Renal pelvis (tissue), 12 donors: ENCODE data around the gene HDHD5. TPM values are rescaled to one million over a fixed set of nuclear protein-coding genes. Genes with fewer than 3 reads are reported as not detected.

Source experiments
- DNase-seq: peaks from one replicate; pipeline ENCODE4 v3.0.0-alpha.2; 2013
- long read RNA-seq, 16 experiments: transcript quantifications; one replicate each; lab custom pipeline, GENCODE V29; 2026
- polyA plus RNA-seq, 3 donors: library from polyadenylated mRNA; unstranded; fragments of 120-200 nt; gene quantifications; one replicate each; pipeline ENCODE4 v1.2.1, GENCODE V29; 2013; ENCODE audit not compliant: insufficient read length in 3 of 3

The HDHD5 gene
- 10 to 100 TPM; 38.7 to 46.6 (median 44.7) TPM for polyA plus RNA-seq
- long read RNA-seq, donor 1, transcript HDHD5-202 (8 exons, 1,799 nt) = major isoform, 9 of 16 reads
- long read RNA-seq, donor 1, partial matches to known transcripts = 5 of 16 reads
- long read RNA-seq, donor 1, other reads (novel, unspliced or antisense) = 0 of 16 reads
- long read RNA-seq, donor 2, transcript HDHD5-202 (8 exons, 1,799 nt) = major isoform, 17 of 18 reads
- long read RNA-seq, donor 2, partial matches to known transcripts = 0 of 18 reads
- long read RNA-seq, donor 2, other reads (novel, unspliced or antisense) = 0 of 18 reads
- long read RNA-seq, donor 3, transcript HDHD5-202 (8 exons, 1,799 nt) = major isoform, 14 of 18 reads
- long read RNA-seq, donor 3, partial matches to known transcripts = 0 of 18 reads
- long read RNA-seq, donor 3, other reads (novel, unspliced or antisense) = 0 of 18 reads
- long read RNA-seq, donor 4, transcript HDHD5-202 (8 exons, 1,799 nt) = major isoform, 12 of 22 reads
- long read RNA-seq, donor 4, partial matches to known transcripts = 0 of 22 reads
- long read RNA-seq, donor 4, other reads (novel, unspliced or antisense) = 6 of 22 reads
- long read RNA-seq, donor 5, transcript HDHD5-202 (8 exons, 1,799 nt) = major isoform, 5 of 7 reads
- long read RNA-seq, donor 5, partial matches to known transcripts = 0 of 7 reads
- long read RNA-seq, donor 5, other reads (novel, unspliced or antisense) = 0 of 7 reads
- long read RNA-seq, donor 6, transcript HDHD5-202 (8 exons, 1,799 nt) = major isoform, 13 of 26 reads
- long read RNA-seq, donor 6, partial matches to known transcripts = 10 of 26 reads
- long read RNA-seq, donor 6, other reads (novel, unspliced or antisense) = 0 of 26 reads
- long read RNA-seq, donor 7, transcript HDHD5-202 (8 exons, 1,799 nt) = major isoform, 16 of 23 reads
- long read RNA-seq, donor 7, partial matches to known transcripts = 5 of 23 reads
- long read RNA-seq, donor 7, other reads (novel, unspliced or antisense) = 0 of 23 reads
- long read RNA-seq, donor 8, transcript HDHD5-202 (8 exons, 1,799 nt) = major isoform, 6 of 6 reads
- long read RNA-seq, donor 8, partial matches to known transcripts = 0 of 6 reads
- long read RNA-seq, donor 8, other reads (novel, unspliced or antisense) = 0 of 6 reads
- long read RNA-seq, donor 9, transcript HDHD5-202 (8 exons, 1,799 nt) = major isoform, 18 of 19 reads
- long read RNA-seq, donor 9, partial matches to known transcripts = 0 of 19 reads
- long read RNA-seq, donor 9, other reads (novel, unspliced or antisense) = 0 of 19 reads
- long read RNA-seq, donor 10, transcript HDHD5-202 (8 exons, 1,799 nt) = major isoform, 9 of 11 reads
- long read RNA-seq, donor 10, partial matches to known transcripts = 0 of 11 reads
- long read RNA-seq, donor 10, other reads (novel, unspliced or antisense) = 0 of 11 reads
- long read RNA-seq, donor 11, transcript HDHD5-202 (8 exons, 1,799 nt) = major isoform, 6 of 12 reads
- long read RNA-seq, donor 11, partial matches to known transcripts = 5 of 12 reads
- long read RNA-seq, donor 11, other reads (novel, unspliced or antisense) = 0 of 12 reads
- long read RNA-seq, donor 12, transcript HDHD5-202 (8 exons, 1,799 nt) = major isoform, 14 of 14 reads
- long read RNA-seq, donor 12, partial matches to known transcripts = 0 of 14 reads
- long read RNA-seq, donor 12, other reads (novel, unspliced or antisense) = 0 of 14 reads
- long read RNA-seq, donor 13, partial matches to known transcripts = 0 of 2 reads
- long read RNA-seq, donor 13, other reads (novel, unspliced or antisense) = 0 of 2 reads
- long read RNA-seq, donor 14, transcript HDHD5-202 (8 exons, 1,799 nt) = major isoform, 9 of 26 reads
- long read RNA-seq, donor 14, partial matches to known transcripts = 8 of 26 reads
- long read RNA-seq, donor 14, other reads (novel, unspliced or antisense) = 7 of 26 reads
- long read RNA-seq, donor 15, transcript HDHD5-202 (8 exons, 1,799 nt) = major isoform, 23 of 24 reads
- long read RNA-seq, donor 15, partial matches to known transcripts = 0 of 24 reads
- long read RNA-seq, donor 15, other reads (novel, unspliced or antisense) = 0 of 24 reads
- long read RNA-seq, donor 16, transcript HDHD5-202 (8 exons, 1,799 nt) = major isoform, 13 of 14 reads
- long read RNA-seq, donor 16, partial matches to known transcripts = 0 of 14 reads
- long read RNA-seq, donor 16, other reads (novel, unspliced or antisense) = 0 of 14 reads

DNA sequence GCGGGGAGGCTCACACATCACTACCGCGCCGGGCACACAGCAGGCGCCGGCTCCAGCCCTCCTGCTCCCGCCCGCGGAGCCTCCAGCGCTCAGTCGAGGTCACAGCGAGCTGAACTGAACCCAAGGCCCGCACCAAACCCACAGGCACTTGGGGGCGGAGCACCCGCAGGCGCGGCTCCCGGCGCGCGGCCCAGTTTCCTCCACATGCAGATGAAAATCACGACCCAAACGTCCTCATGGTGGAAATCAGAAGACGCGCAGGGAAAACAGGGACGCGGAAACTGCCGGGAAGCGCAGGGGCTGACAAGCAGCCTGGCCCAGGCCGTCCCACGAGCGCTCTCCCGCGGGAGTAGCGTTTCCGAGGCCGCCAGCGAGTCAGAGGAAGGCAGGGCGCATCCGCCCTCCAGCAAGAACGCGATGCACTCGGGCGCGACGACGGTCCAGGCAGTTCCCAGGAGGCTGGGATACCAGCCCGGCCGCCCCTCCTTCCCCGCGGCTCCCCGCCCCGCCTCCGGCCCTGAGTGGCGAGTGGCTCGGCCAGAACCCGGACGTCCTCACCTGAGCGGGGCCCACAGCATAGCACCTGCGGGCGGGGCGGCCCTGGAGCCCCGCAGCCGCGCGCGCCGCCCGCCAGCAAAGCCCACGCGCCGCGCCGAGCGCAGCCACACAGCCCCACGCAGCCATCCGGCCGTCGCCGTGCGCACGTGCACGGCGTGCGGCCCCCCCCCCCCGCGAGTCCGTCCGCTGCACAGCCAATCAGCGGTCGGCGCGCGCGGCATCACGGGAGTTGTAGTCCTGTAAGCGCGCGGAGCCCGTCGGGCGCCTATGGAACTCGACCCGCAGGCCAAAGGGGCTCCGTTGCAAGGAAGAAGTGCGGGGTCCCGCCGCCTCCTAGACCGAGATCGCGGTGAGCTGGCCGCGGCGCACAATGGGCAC, at the start of gene HDHD5:
TSS of gene HDHD5 (minus strand) at position 710 of the 936 bp plus-strand sequence. CDS start at position 684, 26 bp downstream.
- peak; percentile 83 for DNase-seq

DNA sequence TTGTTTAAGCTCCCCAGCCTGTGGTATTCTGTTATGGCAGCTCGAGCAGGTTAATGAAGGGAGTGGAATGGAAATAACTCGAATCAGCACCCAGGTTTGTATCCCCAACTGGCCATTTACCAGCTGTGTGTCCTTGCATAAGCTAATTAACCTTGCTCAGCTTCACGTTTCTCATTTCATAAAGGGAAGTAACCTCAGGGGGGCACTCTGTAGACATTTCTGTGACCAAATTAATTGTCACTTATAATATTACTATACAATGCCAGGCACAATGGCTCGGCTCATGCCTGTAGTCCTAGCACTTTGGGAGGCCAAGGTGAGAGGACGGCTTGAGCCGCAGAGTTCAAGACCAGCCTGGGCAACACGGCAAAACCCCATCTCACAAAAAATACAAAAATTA, 46.4 kb upstream of the HDHD5 start:
- DNase-seq = no peak

DNA sequence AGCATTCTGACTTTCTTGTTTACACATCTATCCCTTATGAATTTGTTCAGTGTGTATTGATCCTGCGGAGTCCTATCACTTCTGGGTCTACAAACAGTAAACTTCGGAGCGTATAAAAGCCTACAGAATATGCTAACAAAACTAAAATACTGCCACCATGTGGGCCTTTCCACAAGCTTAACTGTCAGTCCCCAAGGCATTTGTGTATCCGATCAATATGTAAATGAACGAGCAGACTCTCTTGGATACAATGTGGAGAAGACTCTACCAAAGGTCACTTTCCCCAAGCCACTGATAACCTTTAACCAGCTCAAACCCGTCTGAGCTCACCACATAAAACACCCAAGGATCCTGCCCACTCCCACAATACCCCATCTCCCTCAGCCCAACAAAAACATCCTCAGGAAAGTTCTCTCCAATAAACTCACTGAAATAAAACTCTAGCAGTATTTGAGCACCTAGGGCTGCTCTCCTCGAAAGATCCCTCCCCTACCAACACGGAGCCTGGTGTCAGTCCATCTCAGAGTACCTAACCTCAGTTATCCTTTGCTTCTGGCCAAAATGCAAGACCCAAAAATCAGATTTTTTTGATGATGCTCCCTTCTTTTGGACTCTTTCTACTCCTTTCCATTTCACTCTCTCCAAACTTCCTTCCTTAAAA, 42.3 kb upstream of the HDHD5 start:
- DNase-seq = no peak

DNA sequence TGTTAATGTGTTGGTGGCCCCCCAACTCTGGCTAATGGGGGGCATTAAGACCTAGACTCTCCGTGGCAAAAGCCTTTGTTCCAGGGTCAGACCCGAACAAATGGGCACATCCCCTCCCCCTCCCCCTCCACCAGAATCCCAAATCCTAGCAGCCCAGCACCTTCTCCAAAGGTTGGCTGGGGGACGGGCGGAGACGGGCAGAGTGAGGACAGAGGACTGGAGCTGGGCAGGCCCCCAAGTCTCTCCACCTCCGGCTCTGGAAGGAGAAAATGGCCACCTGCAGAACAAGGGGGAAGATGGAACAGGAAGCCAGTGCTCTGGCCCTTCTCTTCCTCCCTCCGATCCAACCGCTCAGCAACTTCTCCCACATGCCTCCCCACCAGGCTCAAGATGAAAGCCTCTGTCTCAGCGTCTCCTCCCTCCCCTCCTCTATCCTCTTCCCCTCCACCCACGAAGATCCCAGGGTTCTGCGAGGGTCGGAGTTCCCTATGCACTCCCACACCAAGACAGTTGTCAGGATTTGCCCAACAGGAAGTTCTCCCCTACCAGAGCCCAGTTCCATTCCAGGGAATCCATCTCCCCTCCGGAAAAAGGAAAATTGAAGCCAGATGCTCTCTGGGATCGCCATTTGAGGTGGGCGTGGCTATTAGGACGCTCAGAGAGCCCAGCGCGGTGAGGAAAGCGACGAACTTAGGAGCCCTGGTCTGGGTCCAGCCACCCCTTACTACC, 40.1 kb upstream of the HDHD5 start:
- DNase-seq = peak; percentile 78

DNA sequence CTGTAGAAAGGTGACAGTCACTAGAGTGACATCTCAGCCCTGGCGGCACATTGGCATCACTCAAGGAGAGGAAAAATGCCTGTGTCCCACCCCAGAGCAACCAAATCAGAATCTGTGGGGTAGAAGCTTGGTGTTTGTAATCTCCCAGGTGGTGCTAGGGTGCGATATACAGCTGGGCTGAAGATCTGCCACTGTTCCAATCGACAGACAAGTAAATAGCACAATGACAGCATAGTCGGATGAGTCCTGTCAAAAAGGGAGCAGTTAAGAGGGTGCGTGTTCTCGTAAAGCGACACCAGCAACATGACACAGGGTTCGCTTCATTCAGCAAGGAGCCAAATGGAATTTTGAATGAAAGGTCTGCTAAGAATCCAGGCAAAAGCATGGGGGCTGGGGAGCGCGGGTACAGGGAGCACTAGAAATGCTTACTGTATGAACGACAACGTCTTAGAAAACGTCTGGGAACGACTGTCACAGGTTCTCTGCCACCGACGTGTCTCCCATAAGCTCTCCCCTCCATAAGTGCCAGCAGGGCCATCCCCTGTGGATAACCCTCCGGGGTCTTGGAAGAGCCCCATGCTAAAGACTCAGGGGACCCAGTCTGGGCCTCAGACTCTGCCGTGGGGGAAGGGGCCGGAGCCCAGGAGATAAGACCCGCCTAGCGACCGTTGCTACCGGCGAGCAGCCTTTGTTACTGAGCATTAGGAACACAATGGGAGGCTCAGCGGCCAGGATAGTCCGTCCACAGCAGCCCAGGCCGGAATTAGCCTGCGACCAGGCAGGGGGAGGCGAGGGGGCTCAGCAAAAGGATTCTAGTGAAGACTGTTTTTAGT, 39.3 kb upstream of the HDHD5 start:
- DNase-seq = peak; percentile 58

DNA sequence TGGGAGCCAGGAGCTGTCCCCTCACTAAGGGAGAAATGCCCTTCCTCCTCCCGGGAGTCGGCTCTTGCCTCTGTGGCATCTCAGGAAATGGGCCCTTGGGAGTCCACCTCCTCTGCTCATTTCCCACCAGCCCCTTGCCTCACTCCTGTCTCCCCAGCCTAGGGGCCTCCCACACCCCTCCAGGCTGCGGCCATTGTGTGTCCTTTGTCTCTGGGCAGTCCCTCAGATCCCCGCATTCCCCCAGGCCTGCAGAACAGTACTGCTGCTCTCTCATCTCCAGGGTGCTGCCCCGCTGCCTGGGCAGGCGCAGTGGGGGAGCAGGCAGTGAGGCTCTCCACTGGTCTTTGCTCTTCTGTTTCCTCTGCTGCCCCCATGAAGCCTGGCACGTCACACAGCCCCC, 35.1 kb upstream of the HDHD5 start:
- DNase-seq = no peak

DNA sequence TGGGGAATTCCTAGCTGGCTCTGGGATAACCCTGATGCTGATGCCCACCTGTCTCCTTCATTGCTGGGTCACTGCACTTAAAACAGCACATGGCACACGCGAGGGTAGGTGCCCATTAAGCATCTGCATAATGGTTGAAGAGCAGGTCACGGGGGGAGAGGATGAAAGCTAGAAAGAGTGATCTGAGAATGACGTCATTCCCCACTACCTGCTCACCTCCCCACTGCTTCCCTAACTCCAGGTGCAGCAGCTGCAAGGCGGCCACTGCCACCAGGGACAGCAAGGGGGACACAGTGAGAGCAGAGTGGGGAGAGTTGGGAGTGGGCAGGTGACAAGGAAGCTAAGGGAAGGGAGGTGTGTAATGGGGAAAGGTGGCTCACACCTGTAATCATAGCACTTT, 33.1 kb upstream of the HDHD5 start:
- DNase-seq = no peak

DNA sequence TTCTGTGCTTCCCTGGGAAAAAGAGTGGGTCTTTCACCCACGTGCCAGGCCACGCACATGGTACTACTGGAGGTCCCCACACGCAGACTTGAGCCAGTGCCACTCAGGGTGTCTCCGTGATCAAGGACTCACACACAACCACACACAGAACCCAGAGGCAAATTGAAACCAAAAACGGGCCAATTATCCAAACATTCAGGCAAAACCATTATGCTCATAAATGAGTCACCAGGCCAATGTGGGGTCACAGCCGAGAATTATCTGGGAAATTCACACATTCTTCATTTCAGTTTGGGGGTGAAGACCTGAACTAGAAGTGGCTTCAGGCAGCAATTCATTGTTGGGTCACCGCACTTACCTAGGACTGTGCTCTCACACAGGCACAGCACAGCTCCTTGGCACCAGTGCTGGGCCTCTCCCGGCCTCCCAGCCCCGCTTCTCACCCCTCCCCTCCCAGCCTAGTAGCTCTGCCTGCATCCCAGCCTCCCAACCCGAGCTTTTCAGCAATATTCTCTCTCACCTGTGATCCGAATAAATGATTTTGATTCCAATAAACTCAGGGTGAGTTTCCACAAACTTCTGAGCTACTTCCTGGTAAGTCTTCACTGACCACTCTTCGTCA, 32.2 kb upstream of the HDHD5 start:
- no peak for DNase-seq

DNA sequence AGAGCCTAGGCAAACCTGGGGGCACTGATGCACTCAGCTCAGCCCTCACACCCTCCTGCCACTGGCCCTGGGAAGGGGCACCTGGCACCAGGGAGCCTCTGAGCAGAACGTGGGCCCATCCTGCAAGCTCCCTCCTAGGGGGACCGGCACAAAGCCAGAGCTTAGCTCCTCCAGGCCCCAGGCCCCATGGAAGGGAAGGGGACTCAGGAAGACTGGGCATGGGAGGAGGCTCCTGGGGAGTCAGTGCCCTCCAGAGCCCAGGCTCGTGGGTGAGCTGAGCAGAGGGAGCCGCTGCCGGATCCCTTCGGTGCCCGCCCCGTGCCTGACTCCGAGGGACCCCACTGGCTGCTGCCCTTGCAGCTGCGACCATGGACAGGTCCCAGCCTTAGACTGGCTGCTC, 31.6 kb upstream of the HDHD5 start:
- DNase-seq = no peak

DNA sequence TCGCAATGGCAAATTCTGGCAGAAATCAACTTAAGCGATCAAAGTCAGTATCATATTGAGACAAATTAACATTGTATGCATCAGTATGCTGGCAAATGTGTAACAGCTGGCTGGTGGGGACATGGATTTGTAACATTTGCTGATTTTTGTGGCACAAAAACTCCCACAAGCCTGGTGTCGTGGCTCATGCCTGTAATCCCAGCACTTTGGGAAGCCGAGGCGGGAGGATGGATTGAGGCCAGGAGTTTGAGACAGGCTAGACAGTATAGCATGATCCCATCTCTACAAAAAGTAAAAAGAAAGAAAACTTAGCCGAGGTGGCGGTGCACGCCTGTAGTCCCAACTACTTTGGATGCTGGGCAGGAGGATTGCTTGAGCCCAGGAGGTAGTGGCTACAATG, 17.6 kb upstream of the HDHD5 start:
- DNase-seq = no peak

DNA sequence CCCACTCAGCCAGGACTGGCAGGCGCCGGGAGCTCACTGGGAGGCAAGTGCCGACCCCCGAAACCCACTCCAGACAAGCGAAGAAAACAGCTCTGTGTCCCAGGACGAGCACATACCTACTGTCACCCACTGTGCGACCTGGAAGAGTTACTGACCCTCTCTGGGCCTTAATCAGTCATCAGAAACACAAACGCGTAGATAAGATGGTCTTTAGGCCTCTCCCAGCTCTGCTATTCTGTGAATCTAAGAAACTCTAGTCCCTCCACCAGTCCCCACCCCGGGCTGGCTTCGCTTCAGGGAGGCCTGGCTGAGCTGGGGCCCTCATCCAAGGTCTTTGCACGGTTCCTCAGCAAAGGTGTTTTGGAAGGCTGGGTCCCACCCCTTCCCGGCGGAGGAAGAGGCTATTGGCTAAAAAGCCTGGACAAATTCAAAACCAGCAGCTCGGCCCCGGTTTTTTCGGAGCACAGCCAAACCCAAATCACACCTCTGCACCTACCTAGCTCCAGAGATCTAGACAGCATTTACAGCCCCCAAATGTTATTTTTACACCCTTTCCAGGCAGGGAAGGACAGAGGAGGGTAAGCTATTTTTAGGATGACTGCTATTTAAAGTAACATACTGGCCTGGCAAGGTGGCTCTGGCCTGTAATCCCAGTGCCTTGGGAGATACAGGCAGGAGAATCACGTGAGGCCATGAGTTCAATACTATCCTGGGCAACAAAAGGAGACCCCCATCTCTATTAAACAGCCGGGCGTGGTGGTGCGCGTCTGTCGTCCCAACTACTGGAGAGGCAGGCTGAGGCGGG, 13.2 kb upstream of the HDHD5 start:
- no peak for DNase-seq

DNA sequence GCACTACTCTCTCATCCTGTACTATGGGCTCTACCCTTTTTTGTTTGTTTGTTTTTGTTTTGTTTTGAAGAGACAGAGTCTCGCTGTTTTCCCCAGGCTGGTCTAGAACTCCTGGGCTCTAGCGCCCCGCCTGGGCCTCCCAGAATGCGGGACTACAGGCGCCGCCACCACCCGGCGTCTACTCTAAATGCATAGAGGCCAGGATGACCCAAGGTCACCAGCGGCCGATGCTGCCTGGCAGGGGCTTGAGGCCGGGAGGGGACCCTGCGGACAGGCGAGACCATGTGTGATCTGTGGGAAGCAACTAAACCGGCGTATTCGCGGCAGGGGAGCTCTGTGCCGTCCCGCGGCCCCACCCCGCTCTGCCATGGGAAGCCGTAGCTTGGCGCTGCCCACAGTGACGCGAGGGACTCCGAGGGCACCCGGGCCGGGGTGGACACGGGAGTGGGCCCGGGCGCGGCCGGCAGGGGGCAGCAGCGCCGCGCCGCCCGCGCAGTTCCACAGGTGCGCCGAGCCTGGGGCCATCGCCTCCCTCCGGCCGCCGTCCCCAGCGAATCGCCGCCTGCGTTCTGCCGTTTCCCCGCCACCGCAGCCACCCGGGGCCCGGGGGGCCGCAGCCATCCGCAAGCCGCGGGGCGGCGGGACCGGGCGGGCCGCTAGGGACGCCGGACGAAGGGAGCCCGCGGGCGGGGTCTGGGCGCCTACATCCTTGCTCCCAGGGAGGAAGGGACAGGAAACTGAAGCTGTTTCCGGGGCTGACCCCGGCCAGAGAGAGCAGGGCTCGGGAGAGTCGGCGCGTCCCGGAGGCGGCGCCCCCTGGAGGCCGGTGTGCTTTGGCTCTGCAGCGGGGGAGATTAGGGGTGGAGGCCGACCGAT, 12.3 kb upstream of the HDHD5 start:
- peak; percentile 83 for DNase-seq

DNA sequence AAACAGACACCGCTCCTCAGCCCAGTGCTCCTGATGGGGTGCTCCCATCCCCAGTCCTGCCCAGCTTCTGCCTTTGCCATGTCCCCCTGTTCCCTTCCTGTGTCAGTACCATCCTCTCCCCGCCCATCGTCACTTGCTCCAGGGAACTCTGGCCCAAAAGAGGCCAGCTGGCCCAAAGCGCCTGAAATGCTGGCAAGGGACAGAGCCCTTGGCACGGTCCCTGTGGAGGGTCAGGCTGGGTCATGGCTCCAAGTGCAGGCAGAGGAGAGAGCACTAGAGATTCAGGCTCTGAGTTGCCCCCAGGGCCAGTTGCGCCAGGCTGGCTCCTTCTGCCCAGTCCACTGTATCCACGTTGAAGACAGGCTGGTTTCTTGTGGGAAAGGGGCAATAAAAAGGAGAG, 8.4 kb upstream of the HDHD5 start:
- DNase-seq = no peak

DNA sequence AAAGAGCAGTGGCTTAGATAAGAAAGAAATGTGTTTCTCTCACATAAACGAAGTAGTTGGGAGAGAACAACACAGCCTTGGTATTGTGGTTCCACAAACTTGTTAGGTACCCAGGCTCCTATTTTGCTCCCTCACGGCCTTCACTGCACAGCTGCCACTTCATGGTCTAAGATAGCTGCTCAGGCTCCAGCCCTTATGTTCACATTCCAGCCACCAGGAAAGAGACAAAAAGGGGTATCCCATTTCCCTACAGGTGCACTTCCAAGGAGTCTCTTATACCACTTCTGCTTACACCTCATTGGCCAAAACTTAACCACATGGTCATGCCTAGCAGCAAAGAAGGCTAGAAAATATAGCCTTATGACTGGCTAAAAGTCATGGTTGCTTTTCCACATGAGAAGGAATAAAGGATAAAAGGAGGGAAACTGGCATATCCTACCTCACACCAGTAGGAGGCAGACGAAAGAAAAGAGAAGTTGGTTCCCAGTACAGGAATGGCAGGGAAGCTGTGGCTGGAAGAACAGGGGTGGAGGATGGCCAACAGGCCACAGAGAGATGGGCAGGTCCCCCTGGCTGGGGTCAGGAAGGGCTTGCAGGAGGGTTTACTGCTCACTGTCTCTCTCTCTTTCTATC, 5.4 kb upstream of the HDHD5 start:
- DNase-seq = no peak
